Suprapubic skin (tissue), 4 donors: ENCODE measurements around the gene COL20A1.

Experiments
- CTCF ChIP-seq, 2 donors: fragments of 200-600 bp in 1 of 2; fragments of 450-650 bp in 1 of 2; sonication (generic) in 1 of 2; IDR thresholded peaks; one replicate each; pipeline ENCODE4 v1.5.1; 2016 to 2019; ENCODE audit warnings: antibody characterized with exemption in 2 of 2, mild to moderate bottlenecking in 1 of 2, moderate library complexity in 1 of 2
- EP300 ChIP-seq: sonication (generic); formaldehyde crosslinking; IDR thresholded peaks from one replicate; pipeline ENCODE4 v1.6.1; 2017; ENCODE audit warnings: antibody characterized with exemption
- POLR2A ChIP-seq, 2 donors: fragments of 450-650 bp; IDR thresholded peaks; one replicate each; pipeline ENCODE4 v1.6.1; 2017; ENCODE audit warnings: antibody characterized with exemption in 2 of 2, mild to moderate bottlenecking in 2 of 2, moderate library complexity in 2 of 2
- POLR2AphosphoS5 ChIP-seq, 3 donors: sonication (generic); formaldehyde crosslinking; IDR thresholded peaks; one replicate each; pipeline ENCODE4 v1.6.1; 2017; ENCODE audit warnings: antibody characterized with exemption in 3 of 3

- TF ChIP-seq CTCF (IDR thresholded peaks at IDR 0.05) (no peak), POLR2AphosphoS5 (IDR thresholded peaks at IDR 0.05) (no peak), EP300 (no peak), POLR2A (IDR thresholded peaks at IDR 0.05) (no peak)
These were observed 35.4 kb upstream of the COL20A1 start for GRCh38 chr20:63257629-63258028.
